Subcutaneous abdominal adipose tissue (tissue), 5 donors: Measurements from ENCODE around the gene RNF114.
"Not testable (repeated sequence)": the region's sequence is repeated elsewhere in the genome, so short reads cannot be mapped to it uniquely, and the experiment has no call there.

Source experiments
- H3K27ac ChIP-seq: one replicate; pipeline ENCODE4 v1.7.0; 2013; ENCODE audit warnings: low read depth, mild to moderate bottlenecking, inconsistent platforms, low read length, moderate library complexity
- H3K27me3 ChIP-seq, 5 donors: one replicate each; pipeline ENCODE4 v1.7.0; 2013; ENCODE audit warnings: low read length in 5 of 5, inconsistent platforms in 1 of 5; ENCODE audit not compliant: control insufficient read depth in 5 of 5, insufficient read depth in 4 of 5
- H3K36me3 ChIP-seq, 5 donors: one replicate each; pipeline ENCODE4 v1.7.0; 2013; ENCODE audit warnings: low read length in 5 of 5; ENCODE audit not compliant: control insufficient read depth in 5 of 5, insufficient read depth in 5 of 5
- H3K4me1 ChIP-seq, 5 donors: one replicate each; pipeline ENCODE4 v1.7.0; 2013; ENCODE audit warnings: low read length in 5 of 5, mild to moderate bottlenecking in 3 of 5, moderate library complexity in 1 of 5; ENCODE audit not compliant: control insufficient read depth in 5 of 5, insufficient read depth in 5 of 5
- H3K4me3 ChIP-seq, 5 donors: one replicate each; pipeline ENCODE4 v1.7.0; 2013; ENCODE audit warnings: low read length in 5 of 5, low read depth in 1 of 5
- H3K9ac ChIP-seq, 5 donors: one replicate each; pipeline ENCODE4 v1.7.0; 2013; ENCODE audit warnings: low read length in 5 of 5, mild to moderate bottlenecking in 4 of 5, moderate library complexity in 3 of 5
- H3K9me3 ChIP-seq, 5 donors: one replicate each; pipeline ENCODE4 v1.7.0; 2013; ENCODE audit warnings: low read length in 5 of 5; ENCODE audit not compliant: control insufficient read depth in 5 of 5
- donor health status: healthy.
- donor health status: healthy.
- donor health status: healthy.
- donor health status: healthy.
- donor health status: healthy.

Gene RNF114

GRCh38 chr20:49891476-49892110 is 44.6 kb upstream of the RNF114 start:
- H3K36me3 ChIP-seq = peaks cover 0 to 40% (median 14%) of the 10 kb centered on the region in 5 donors
- H3K4me3 ChIP-seq = no peak overlapping the region
- H3K27ac ChIP-seq = no peak overlapping the region
- H3K4me1 ChIP-seq = peaks cover 6 to 49% (median 44%) of the 10 kb centered on the region in 5 donors
- H3K9me3 ChIP-seq = no peaks in the 10 kb centered on the region
- H3K9ac ChIP-seq = no peak overlapping the region
- H3K27me3 ChIP-seq = no peaks in the 10 kb centered on the region

GRCh38 chr20:49892260-49892659 is 43.9 kb upstream of the RNF114 start:
- peak overlapping the region in 1 of 5 donors; percentile 6 for H3K9ac ChIP-seq
- H3K4me3 ChIP-seq = no peak overlapping the region
- H3K27me3 ChIP-seq = no peaks in the 10 kb centered on the region
- H3K27ac ChIP-seq = no peak overlapping the region
- peaks cover 4 to 44% (median 39%) of the 10 kb centered on the region in 5 donors for H3K4me1 ChIP-seq
- no peaks in the 10 kb centered on the region for H3K9me3 ChIP-seq
- peaks cover 0 to 35% (median 9%) of the 10 kb centered on the region in 5 donors for H3K36me3 ChIP-seq

GRCh38 chr20:49892817-49893216 is 43.4 kb upstream of the RNF114 start:
- peaks cover 0 to 29% (median 5%) of the 10 kb centered on the region in 5 donors for H3K36me3 ChIP-seq

GRCh38 chr20:49893242-49894072 is 42.7 kb upstream of the RNF114 start:
- Histone ChIP-seq H3K27me3 (no peaks in the 10 kb centered on the region), H3K4me3 (no peak overlapping the region), H3K36me3 (peaks cover 0 to 23% (median 2%) of the 10 kb centered on the region in 5 donors), H3K4me1 (peaks cover 3 to 37% (median 32%) of the 10 kb centered on the region in 5 donors), H3K9me3 (no peaks in the 10 kb centered on the region), H3K27ac (no peak overlapping the region), H3K9ac (peak overlapping the region in 3 of 5 donors; percentile 10 to 41 (median 18))

More at GRCh38 chr20:49892817-49893216, 43.4 kb upstream of the RNF114 start:
- H3K27ac ChIP-seq = no peak overlapping the region
- H3K9me3 ChIP-seq = no peaks in the 10 kb centered on the region
- H3K4me1 ChIP-seq = peaks cover 3 to 38% (median 37%) of the 10 kb centered on the region in 5 donors
- H3K27me3 ChIP-seq = no peaks in the 10 kb centered on the region
- H3K9ac ChIP-seq = peak overlapping the region in 4 of 5 donors; percentile 6 to 41 (median 14)
- H3K4me3 ChIP-seq = no peak overlapping the region

GRCh38 chr20:49894073-49894470 is 42.1 kb upstream of the RNF114 start:
- Histone ChIP-seq H3K9me3 (no peaks in the 10 kb centered on the region), H3K4me1 (peaks cover 3 to 37% (median 28%) of the 10 kb centered on the region in 5 donors), H3K27ac (no peak overlapping the region), H3K27me3 (no peaks in the 10 kb centered on the region), H3K9ac (peak overlapping the region in 1 of 5 donors; percentile 41), H3K36me3 (peaks cover 0 to 18% (median 2%) of the 10 kb centered on the region in 5 donors), H3K4me3 (no peak overlapping the region)

- H3K27me3 ChIP-seq, H3K27ac ChIP-seq, H3K4me3 ChIP-seq, H3K9me3 ChIP-seq, H3K9ac ChIP-seq, H3K36me3 ChIP-seq: not testable (repeated sequence)
- peaks cover 3 to 37% (median 28%) of the 10 kb centered on the region in 5 donors for H3K4me1 ChIP-seq
Measured at GRCh38 chr20:49895474-49896093, 40.6 kb upstream of the RNF114 start.

GRCh38 chr20:49896204-49896603 is 40.0 kb upstream of the RNF114 start:
- H3K36me3 ChIP-seq = peaks cover 0 to 3% (median 0%) of the 10 kb centered on the region in 5 donors
- H3K9ac ChIP-seq = peak overlapping the region in 1 of 5 donors; percentile 48
- peaks cover 3 to 37% (median 28%) of the 10 kb centered on the region in 5 donors for H3K4me1 ChIP-seq
- H3K9me3 ChIP-seq = no peaks in the 10 kb centered on the region
- H3K27ac ChIP-seq = peak overlapping the region; percentile 47
- no peaks in the 10 kb centered on the region for H3K27me3 ChIP-seq
- peak overlapping the region in 2 of 5 donors; percentile 35 to 38 for H3K4me3 ChIP-seq

GRCh38 chr20:49899541-49900383 is 36.4 kb upstream of the RNF114 start:
- no peaks in the 10 kb centered on the region for H3K27me3 ChIP-seq
- no peak overlapping the region for H3K4me3 ChIP-seq
- H3K36me3 ChIP-seq = peaks cover 0 to 13% (median 12%) of the 10 kb centered on the region in 5 donors
- no peak overlapping the region for H3K27ac ChIP-seq
- no peaks in the 10 kb centered on the region for H3K9me3 ChIP-seq
- H3K4me1 ChIP-seq = peaks cover 0 to 17% (median 9%) of the 10 kb centered on the region in 5 donors
- no peak overlapping the region for H3K9ac ChIP-seq

GRCh38 chr20:49901588-49901987 is 34.6 kb upstream of the RNF114 start:
- Histone ChIP-seq H3K27me3 (no peaks in the 10 kb centered on the region), H3K27ac (no peak overlapping the region), H3K36me3 (peaks cover 0 to 31% (median 30%) of the 10 kb centered on the region in 5 donors), H3K4me1 (peaks cover 0 to 5% (median under 1%) of the 10 kb centered on the region in 5 donors), H3K9me3 (no peaks in the 10 kb centered on the region), H3K4me3 (no peak overlapping the region), H3K9ac (no peak overlapping the region)
